Fibroblast of pulmonary artery (primary cell): ENCODE data around the gene PGLYRP4.

Experiments used
- DNase-seq: peaks from one replicate; pipeline ENCODE4 v3.0.0-alpha.2; 2010; ENCODE audit warnings: low read depth
- H3K4me3 ChIP-seq: replicated peaks from 2 replicates; pipeline ENCODE4 v1.5.1; 2011; ENCODE audit warnings: low read depth, mild to moderate bottlenecking, control low read depth, low read length, moderate library complexity
- TF ChIP-seq, protein P1 (sequence below): IDR thresholded peaks from 2 replicates; pipeline ENCODE4 v1.5.1; 2011; ENCODE audit warnings: mild to moderate bottlenecking, control low read depth, low read length, inconsistent platforms; ENCODE audit errors: missing control alignments

The PGLYRP4 gene

DNA sequence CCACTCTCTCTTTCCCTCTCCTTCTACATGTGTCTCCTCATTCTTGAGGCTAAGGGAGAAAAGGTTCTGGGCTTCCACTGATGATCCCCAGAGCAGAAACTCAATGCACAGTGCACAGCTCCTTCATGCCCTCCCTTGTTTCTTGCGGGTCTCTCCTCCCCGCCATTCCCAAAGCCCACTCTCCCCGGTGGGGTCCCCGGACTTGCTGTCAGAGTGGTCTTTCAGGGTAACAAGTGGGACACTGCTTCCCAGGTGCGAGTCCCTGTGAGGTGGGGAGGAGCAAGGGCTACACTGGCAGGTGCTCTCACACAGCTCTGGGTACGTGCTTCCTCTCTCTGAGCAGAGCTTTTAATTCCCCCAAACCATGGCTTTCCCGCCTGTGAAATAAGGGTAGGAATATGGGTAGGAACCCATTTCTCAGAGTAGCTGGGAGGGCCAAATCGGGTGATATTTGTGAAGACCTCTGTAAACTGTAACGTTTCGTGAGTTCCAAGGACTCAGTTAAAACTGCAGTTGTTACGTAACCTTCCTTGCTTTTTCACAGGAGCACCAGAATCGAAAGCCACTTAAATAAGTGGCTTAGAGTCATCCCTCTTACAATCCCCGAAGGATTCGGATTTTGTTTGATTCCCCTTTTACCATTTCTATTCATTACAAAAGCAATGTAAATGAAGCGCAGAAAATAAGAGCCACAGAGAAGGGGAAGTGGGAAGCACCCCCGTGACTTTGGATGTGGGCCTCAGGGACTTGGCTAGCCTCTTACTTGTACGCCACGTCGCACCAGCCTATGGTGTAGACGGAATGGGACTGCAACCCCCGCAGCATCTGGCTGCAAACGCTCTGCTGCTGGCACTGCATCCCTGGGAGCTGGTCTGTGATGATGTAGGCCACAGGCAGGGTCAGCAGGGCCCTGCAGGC, 42.1 kb downstream of the PGLYRP4 start:
- TF ChIP-seq, protein P1, sequence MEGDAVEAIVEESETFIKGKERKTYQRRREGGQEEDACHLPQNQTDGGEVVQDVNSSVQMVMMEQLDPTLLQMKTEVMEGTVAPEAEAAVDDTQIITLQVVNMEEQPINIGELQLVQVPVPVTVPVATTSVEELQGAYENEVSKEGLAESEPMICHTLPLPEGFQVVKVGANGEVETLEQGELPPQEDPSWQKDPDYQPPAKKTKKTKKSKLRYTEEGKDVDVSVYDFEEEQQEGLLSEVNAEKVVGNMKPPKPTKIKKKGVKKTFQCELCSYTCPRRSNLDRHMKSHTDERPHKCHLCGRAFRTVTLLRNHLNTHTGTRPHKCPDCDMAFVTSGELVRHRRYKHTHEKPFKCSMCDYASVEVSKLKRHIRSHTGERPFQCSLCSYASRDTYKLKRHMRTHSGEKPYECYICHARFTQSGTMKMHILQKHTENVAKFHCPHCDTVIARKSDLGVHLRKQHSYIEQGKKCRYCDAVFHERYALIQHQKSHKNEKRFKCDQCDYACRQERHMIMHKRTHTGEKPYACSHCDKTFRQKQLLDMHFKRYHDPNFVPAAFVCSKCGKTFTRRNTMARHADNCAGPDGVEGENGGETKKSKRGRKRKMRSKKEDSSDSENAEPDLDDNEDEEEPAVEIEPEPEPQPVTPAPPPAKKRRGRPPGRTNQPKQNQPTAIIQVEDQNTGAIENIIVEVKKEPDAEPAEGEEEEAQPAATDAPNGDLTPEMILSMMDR, result no peak
- no peak for DNase-seq

DNA sequence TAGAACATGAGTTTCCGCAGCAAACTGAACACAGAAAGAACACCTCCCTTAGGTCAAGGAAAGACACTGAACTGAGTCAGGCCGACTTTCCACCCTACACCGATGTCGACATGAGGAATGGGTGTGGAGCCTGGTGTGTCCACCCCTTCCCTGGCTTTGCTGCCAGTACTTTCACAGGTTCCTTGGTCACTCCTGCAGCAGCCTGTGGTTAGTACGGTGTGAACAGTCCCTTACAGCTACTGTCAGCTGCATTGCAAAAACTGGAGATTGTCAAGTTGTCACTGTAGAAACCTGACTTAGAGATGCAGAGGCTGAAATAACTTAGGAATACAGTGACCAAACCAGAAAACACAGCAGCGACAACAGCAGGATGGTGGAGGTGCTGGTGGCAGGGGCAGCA, 43.0 kb downstream of the PGLYRP4 start:
- TF ChIP-seq, protein P1, result no peak
- H3K4me3 ChIP-seq, result no peak overlapping the region
- DNase-seq, result no peak

More for the DNA sequence above, 42.1 kb downstream of the PGLYRP4 start:
- H3K4me3 ChIP-seq, result no peak overlapping the region

- TF ChIP-seq, protein P1, result no peak
- no peak for DNase-seq
- no peak overlapping the region for H3K4me3 ChIP-seq
These were observed 46.3 kb downstream of the PGLYRP4 start for GRCh38 chr1:153302308-153302707.

DNA sequence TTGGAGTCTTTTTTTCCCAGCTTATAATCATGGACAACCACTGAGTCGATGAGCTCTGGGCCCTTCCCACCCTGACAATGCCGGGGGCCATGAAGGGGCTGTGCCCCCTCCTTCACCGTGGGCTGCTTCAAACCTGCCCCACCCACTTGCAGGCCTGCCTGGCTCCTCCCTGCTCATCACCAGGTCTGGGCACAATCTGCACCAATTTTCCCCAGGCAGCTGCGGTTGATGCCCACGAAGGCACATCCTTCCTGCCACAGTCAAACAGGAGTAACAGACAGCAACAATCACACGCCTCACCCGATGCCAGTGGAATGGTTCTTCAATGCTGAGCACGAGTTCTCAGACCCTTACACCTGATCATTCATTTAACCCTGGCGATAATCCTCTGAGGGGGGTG, 54.8 kb downstream of the PGLYRP4 start:
- TF ChIP-seq, protein P1, result no peak
- no peak for DNase-seq
- H3K4me3 ChIP-seq, result no peak overlapping the region

DNA sequence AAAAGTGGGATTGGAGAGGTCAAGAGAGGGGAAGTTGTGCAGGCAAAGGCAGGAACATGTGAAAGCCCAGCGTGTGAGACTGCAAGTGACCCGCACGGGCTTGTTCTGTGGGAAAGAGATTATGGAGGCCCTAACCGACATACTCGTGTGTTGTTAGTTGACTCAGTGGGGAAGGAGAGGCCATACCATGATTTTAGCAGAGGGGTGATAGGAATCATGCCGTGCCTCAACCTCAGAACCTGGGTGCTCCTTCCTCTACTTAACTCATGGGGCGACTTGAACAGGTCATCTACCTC, 55.2 kb downstream of the PGLYRP4 start:
- no peak for DNase-seq
- H3K4me3 ChIP-seq, result no peak overlapping the region
- TF ChIP-seq, protein P1, result no peak

DNA sequence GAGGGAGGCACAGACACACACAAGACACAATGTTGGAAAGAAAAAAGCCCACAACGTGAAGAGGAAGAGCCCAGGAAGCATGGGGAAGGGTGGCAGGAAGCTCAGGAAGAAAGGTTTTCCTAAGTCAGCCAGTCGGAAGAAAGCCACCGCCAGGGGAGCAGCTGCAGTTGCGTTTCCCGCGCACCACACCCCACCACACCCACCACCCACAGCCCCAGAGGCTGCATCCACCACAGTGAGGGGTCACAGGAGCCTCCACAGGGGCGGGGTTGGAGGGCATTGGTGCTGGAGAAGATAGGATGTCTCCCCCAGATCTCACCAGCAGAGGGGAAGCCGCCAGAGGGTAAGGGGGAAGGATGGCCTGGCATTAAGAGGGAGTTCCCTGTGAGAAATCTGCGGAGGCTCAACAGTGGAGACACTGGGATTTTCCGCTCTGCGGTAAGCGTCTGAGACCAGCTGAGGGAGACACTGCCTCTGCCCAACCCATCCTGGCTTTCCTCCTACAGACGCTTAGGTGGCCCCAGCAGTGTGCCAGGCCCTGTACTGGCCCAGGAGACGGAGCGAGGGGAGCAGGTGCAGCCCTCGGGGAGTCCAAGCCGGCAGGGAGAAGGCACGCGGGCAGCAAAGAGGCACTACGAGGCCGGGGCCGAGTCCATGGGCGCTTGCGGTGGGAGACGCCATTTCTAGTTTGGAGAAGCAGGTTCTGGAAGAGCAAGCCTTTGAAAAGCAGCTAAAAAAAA, 55.7 kb downstream of the PGLYRP4 start:
- no peak overlapping the region for H3K4me3 ChIP-seq
- TF ChIP-seq, protein P1, result no peak
- DNase-seq, result no peak
